ENCODE measurements around the gene PHC2. TPM values are rescaled to one million over a fixed set of nuclear protein-coding genes. Genes with fewer than 3 reads are reported as not detected.

PHC2 gene
- polyA plus RNA-seq, 1 donor = 58.2 TPM

- H3K36me3 ChIP-seq (ENCODE audit: control insufficient read depth, insufficient read depth, low read length) = peaks cover 45% of the 10 kb centered on the region
- no peak for DNase-seq
Observed at GRCh38 chr1:33336580-33336979, 94.3 kb downstream of the PHC2 start.

GRCh38 chr1:33335020-33335419 is 95.9 kb downstream of the PHC2 start:
- Histone ChIP-seq H3K4me3 (ENCODE audit: low read length) (no peak overlapping the region), H3K36me3 (ENCODE audit: control insufficient read depth, insufficient read depth, low read length) (peaks cover 50% of the 10 kb centered on the region), H3K9me3 (ENCODE audit: control insufficient read depth, low read depth, low read length) (no peaks in the 10 kb centered on the region), H3K4me1 (ENCODE audit: control insufficient read depth, insufficient read depth, low read length) (peaks cover 33% of the 10 kb centered on the region), H3K27ac (ENCODE audit: low read length) (no peak overlapping the region), H3K27me3 (ENCODE audit: control insufficient read depth, insufficient read depth, low read length) (no peaks in the 10 kb centered on the region)
- 74% methylated on average over 3 of the region's 4 CpGs for WGBS (ENCODE audit: insufficient coverage, low lambda C conversion rate)
- DNase-seq = no peak

More at GRCh38 chr1:33336580-33336979, 94.3 kb downstream of the PHC2 start:
- Histone ChIP-seq H3K4me1 (ENCODE audit: control insufficient read depth, insufficient read depth, low read length) (peaks cover 32% of the 10 kb centered on the region), H3K4me3 (ENCODE audit: low read length) (no peak overlapping the region), H3K27ac (ENCODE audit: low read length) (no peak overlapping the region), H3K9me3 (ENCODE audit: control insufficient read depth, low read depth, low read length) (no peaks in the 10 kb centered on the region), H3K27me3 (ENCODE audit: control insufficient read depth, insufficient read depth, low read length) (no peaks in the 10 kb centered on the region)
- WGBS (ENCODE audit: insufficient coverage, low lambda C conversion rate) = 67% methylated on average over 1 of the region's 9 CpGs

- Histone ChIP-seq H3K4me3 (ENCODE audit: low read length) (no peak overlapping the region), H3K4me1 (ENCODE audit: control insufficient read depth, insufficient read depth, low read length) (peaks cover 26% of the 10 kb centered on the region)
Observed at GRCh38 chr1:33334081-33334552, 96.8 kb downstream of the PHC2 start.

GRCh38 chr1:33332881-33333280 is 98.0 kb downstream of the PHC2 start:
- WGBS (ENCODE audit: insufficient coverage, low lambda C conversion rate) = no CpG with 5 or more reads among the region's 5 CpGs
- Histone ChIP-seq H3K4me1 (ENCODE audit: control insufficient read depth, insufficient read depth, low read length) (peaks cover 14% of the 10 kb centered on the region), H3K4me3 (ENCODE audit: low read length) (no peak overlapping the region), H3K27me3 (ENCODE audit: control insufficient read depth, insufficient read depth, low read length) (no peaks in the 10 kb centered on the region), H3K9me3 (ENCODE audit: control insufficient read depth, low read depth, low read length) (no peaks in the 10 kb centered on the region), H3K27ac (ENCODE audit: low read length) (no peak overlapping the region), H3K36me3 (ENCODE audit: control insufficient read depth, insufficient read depth, low read length) (peaks cover 71% of the 10 kb centered on the region)
- DNase-seq = no peak

More at GRCh38 chr1:33334081-33334552, 96.8 kb downstream of the PHC2 start:
- DNase-seq = no peak
- Histone ChIP-seq H3K27me3 (ENCODE audit: control insufficient read depth, insufficient read depth, low read length) (no peaks in the 10 kb centered on the region), H3K9me3 (ENCODE audit: control insufficient read depth, low read depth, low read length) (no peaks in the 10 kb centered on the region), H3K27ac (ENCODE audit: low read length) (no peak overlapping the region), H3K36me3 (ENCODE audit: control insufficient read depth, insufficient read depth, low read length) (peaks cover 59% of the 10 kb centered on the region)
- no CpG with 5 or more reads among the region's 17 CpGs for WGBS (ENCODE audit: insufficient coverage, low lambda C conversion rate)

GRCh38 chr1:33332357-33332789 is 98.5 kb downstream of the PHC2 start:
- no CpG with 5 or more reads among the region's 10 CpGs for WGBS (ENCODE audit: insufficient coverage, low lambda C conversion rate)
- peaks cover 76% of the 10 kb centered on the region for H3K36me3 ChIP-seq (ENCODE audit: control insufficient read depth, insufficient read depth, low read length)
- H3K27ac ChIP-seq (ENCODE audit: low read length) = no peak overlapping the region
- no peak overlapping the region for H3K4me3 ChIP-seq (ENCODE audit: low read length)
- peaks cover 9% of the 10 kb centered on the region for H3K4me1 ChIP-seq (ENCODE audit: control insufficient read depth, insufficient read depth, low read length)
- no peak for DNase-seq
- H3K27me3 ChIP-seq (ENCODE audit: control insufficient read depth, insufficient read depth, low read length) = no peaks in the 10 kb centered on the region
- H3K9me3 ChIP-seq (ENCODE audit: control insufficient read depth, low read depth, low read length) = no peaks in the 10 kb centered on the region

- DNase-seq = no peak
- Histone ChIP-seq H3K4me1 (ENCODE audit: control insufficient read depth, insufficient read depth, low read length) (peaks cover 8% of the 10 kb centered on the region), H3K4me3 (ENCODE audit: low read length) (no peak overlapping the region), H3K36me3 (ENCODE audit: control insufficient read depth, insufficient read depth, low read length) (peaks cover 83% of the 10 kb centered on the region), H3K27me3 (ENCODE audit: control insufficient read depth, insufficient read depth, low read length) (no peaks in the 10 kb centered on the region), H3K9me3 (ENCODE audit: control insufficient read depth, low read depth, low read length) (no peaks in the 10 kb centered on the region), H3K27ac (ENCODE audit: low read length) (no peak overlapping the region)
- no CpG with 5 or more reads among the region's 10 CpGs for WGBS (ENCODE audit: insufficient coverage, low lambda C conversion rate)
Observed at GRCh38 chr1:33331444-33332356, 99.2 kb downstream of the PHC2 start.

GRCh38 chr1:33330906-33331305 is 100.0 kb downstream of the PHC2 start:
- H3K27me3 ChIP-seq (ENCODE audit: control insufficient read depth, insufficient read depth, low read length) = no peaks in the 10 kb centered on the region
- WGBS (ENCODE audit: insufficient coverage, low lambda C conversion rate) = no CpG with 5 or more reads among the region's 7 CpGs
- no peak for DNase-seq
- H3K9me3 ChIP-seq (ENCODE audit: control insufficient read depth, low read depth, low read length) = no peaks in the 10 kb centered on the region
- H3K36me3 ChIP-seq (ENCODE audit: control insufficient read depth, insufficient read depth, low read length) = peaks cover 91% of the 10 kb centered on the region
- peaks cover 6% of the 10 kb centered on the region for H3K4me1 ChIP-seq (ENCODE audit: control insufficient read depth, insufficient read depth, low read length)
- H3K4me3 ChIP-seq (ENCODE audit: low read length) = no peak overlapping the region
- peak overlapping the region; percentile 73 for H3K27ac ChIP-seq (ENCODE audit: low read length)

GRCh38 chr1:33330361-33330890 is 100.5 kb downstream of the PHC2 start:
- Histone ChIP-seq H3K4me1 (ENCODE audit: control insufficient read depth, insufficient read depth, low read length) (peaks cover 6% of the 10 kb centered on the region), H3K27ac (ENCODE audit: low read length) (peak overlapping the region; percentile 73), H3K36me3 (ENCODE audit: control insufficient read depth, insufficient read depth, low read length) (peaks cover 96% of the 10 kb centered on the region), H3K9me3 (ENCODE audit: control insufficient read depth, low read depth, low read length) (no peaks in the 10 kb centered on the region), H3K27me3 (ENCODE audit: control insufficient read depth, insufficient read depth, low read length) (no peaks in the 10 kb centered on the region), H3K4me3 (ENCODE audit: low read length) (no peak overlapping the region)
- no CpG with 5 or more reads among the region's 3 CpGs for WGBS (ENCODE audit: insufficient coverage, low lambda C conversion rate)
- DNase-seq = peak; percentile 69 to 74

- no peaks in the 10 kb centered on the region for H3K9me3 ChIP-seq (ENCODE audit: control insufficient read depth, low read depth, low read length)
- no peak for DNase-seq
- H3K4me3 ChIP-seq (ENCODE audit: low read length) = no peak overlapping the region
- no peaks in the 10 kb centered on the region for H3K27me3 ChIP-seq (ENCODE audit: control insufficient read depth, insufficient read depth, low read length)
- 100% methylated on average over 1 of the region's 19 CpGs for WGBS (ENCODE audit: insufficient coverage, low lambda C conversion rate)
- H3K4me1 ChIP-seq (ENCODE audit: control insufficient read depth, insufficient read depth, low read length) = peaks cover 6% of the 10 kb centered on the region
- peak overlapping the region; percentile 22 for H3K27ac ChIP-seq (ENCODE audit: low read length)
- peaks cover 97% of the 10 kb centered on the region for H3K36me3 ChIP-seq (ENCODE audit: control insufficient read depth, insufficient read depth, low read length)
Observed at GRCh38 chr1:33329600-33330305, 101.1 kb downstream of the PHC2 start.

GRCh38 chr1:33328817-33329216 is 102.1 kb downstream of the PHC2 start:
- DNase-seq = no peak
- no CpG with 5 or more reads among the region's 12 CpGs for WGBS (ENCODE audit: insufficient coverage, low lambda C conversion rate)
- no peak overlapping the region for H3K4me3 ChIP-seq (ENCODE audit: low read length)
- H3K4me1 ChIP-seq (ENCODE audit: control insufficient read depth, insufficient read depth, low read length) = peaks cover 6% of the 10 kb centered on the region
- peaks cover 98% of the 10 kb centered on the region for H3K36me3 ChIP-seq (ENCODE audit: control insufficient read depth, insufficient read depth, low read length)
- no peak overlapping the region for H3K27ac ChIP-seq (ENCODE audit: low read length)
- H3K27me3 ChIP-seq (ENCODE audit: control insufficient read depth, insufficient read depth, low read length) = no peaks in the 10 kb centered on the region
- H3K9me3 ChIP-seq (ENCODE audit: control insufficient read depth, low read depth, low read length) = no peaks in the 10 kb centered on the region

Measured in large intestine (tissue), 3 donors.